ENCODE data around the gene C8A. TPM values are rescaled to one million over a fixed set of nuclear protein-coding genes. Genes with fewer than 3 reads are reported as not detected.

C8A gene
- total and polyA plus RNA-seq, 4 donors: 144 to 669 (median 275) TPM

DNA sequence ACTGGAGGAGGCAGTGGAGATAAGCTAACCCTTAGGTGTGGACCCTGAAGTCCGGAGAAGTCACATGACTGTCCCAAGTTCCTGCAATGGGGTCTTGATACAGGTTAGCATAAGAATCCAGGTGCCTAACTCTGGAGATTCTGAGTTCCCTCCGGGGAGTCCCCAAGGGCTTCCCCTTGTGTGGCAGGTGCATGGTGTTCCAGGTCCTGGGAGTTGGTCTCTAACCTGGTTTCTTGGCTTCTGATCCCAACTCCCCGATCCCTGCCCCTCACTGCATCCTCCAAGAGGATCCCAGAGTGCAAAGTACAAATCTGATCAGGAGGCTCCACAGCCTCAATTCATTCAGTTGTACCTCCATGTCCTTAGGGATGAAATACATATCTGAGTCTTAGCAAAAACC is 9.3 kb upstream of the C8A start:
- no peak overlapping the region for H3K27ac ChIP-seq (ENCODE audit: low read depth in 1 of 2, low read length in 2 of 2)
- no peaks in the 10 kb centered on the region for H3K36me3 ChIP-seq (ENCODE audit: control insufficient read depth in 4 of 4, insufficient read depth in 3 of 4, low read depth in 1 of 4, low read length in 3 of 4)
- TF ChIP-seq, protein P1, sequence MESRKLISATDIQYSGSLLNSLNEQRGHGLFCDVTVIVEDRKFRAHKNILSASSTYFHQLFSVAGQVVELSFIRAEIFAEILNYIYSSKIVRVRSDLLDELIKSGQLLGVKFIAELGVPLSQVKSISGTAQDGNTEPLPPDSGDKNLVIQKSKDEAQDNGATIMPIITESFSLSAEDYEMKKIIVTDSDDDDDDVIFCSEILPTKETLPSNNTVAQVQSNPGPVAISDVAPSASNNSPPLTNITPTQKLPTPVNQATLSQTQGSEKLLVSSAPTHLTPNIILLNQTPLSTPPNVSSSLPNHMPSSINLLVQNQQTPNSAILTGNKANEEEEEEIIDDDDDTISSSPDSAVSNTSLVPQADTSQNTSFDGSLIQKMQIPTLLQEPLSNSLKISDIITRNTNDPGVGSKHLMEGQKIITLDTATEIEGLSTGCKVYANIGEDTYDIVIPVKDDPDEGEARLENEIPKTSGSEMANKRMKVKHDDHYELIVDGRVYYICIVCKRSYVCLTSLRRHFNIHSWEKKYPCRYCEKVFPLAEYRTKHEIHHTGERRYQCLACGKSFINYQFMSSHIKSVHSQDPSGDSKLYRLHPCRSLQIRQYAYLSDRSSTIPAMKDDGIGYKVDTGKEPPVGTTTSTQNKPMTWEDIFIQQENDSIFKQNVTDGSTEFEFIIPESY (IDR thresholded peaks at IDR 0.05): no peak
- TF ChIP-seq, protein P2, sequence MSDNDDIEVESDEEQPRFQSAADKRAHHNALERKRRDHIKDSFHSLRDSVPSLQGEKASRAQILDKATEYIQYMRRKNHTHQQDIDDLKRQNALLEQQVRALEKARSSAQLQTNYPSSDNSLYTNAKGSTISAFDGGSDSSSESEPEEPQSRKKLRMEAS (IDR thresholded peaks at IDR 0.05): no peak
- TF ChIP-seq, protein P3, sequence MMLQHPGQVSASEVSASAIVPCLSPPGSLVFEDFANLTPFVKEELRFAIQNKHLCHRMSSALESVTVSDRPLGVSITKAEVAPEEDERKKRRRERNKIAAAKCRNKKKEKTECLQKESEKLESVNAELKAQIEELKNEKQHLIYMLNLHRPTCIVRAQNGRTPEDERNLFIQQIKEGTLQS (IDR thresholded peaks at IDR 0.05): no peak
- TF ChIP-seq NR2F2 (IDR thresholded peaks at IDR 0.05) (no peak), FOXA2 (IDR thresholded peaks at IDR 0.05) (no peak), EGR1 (IDR thresholded peaks at IDR 0.05; ENCODE audit: low read depth in 2 of 2) (no peak), TAF1 (conservative IDR thresholded peaks at IDR 0.05) (no peak), SP1 (IDR thresholded peaks at IDR 0.05) (no peak), RXRA (IDR thresholded peaks at IDR 0.05) (no peak), JUND (IDR thresholded peaks at IDR 0.05) (no peak), HNF4A (conservative IDR thresholded peaks at IDR 0.05) (no peak), YY1 (IDR thresholded peaks at IDR 0.05) (no peak), GABPA (IDR thresholded peaks at IDR 0.05 in 1 of 2, conservative IDR thresholded peaks at IDR 0.05 in 1 of 2) (no peak), FOXA1 (IDR thresholded peaks at IDR 0.05) (no peak), HNF4G (IDR thresholded peaks at IDR 0.05) (no peak), RAD21 (IDR thresholded peaks at IDR 0.05) (no peak)
- TF ChIP-seq, protein P4, sequence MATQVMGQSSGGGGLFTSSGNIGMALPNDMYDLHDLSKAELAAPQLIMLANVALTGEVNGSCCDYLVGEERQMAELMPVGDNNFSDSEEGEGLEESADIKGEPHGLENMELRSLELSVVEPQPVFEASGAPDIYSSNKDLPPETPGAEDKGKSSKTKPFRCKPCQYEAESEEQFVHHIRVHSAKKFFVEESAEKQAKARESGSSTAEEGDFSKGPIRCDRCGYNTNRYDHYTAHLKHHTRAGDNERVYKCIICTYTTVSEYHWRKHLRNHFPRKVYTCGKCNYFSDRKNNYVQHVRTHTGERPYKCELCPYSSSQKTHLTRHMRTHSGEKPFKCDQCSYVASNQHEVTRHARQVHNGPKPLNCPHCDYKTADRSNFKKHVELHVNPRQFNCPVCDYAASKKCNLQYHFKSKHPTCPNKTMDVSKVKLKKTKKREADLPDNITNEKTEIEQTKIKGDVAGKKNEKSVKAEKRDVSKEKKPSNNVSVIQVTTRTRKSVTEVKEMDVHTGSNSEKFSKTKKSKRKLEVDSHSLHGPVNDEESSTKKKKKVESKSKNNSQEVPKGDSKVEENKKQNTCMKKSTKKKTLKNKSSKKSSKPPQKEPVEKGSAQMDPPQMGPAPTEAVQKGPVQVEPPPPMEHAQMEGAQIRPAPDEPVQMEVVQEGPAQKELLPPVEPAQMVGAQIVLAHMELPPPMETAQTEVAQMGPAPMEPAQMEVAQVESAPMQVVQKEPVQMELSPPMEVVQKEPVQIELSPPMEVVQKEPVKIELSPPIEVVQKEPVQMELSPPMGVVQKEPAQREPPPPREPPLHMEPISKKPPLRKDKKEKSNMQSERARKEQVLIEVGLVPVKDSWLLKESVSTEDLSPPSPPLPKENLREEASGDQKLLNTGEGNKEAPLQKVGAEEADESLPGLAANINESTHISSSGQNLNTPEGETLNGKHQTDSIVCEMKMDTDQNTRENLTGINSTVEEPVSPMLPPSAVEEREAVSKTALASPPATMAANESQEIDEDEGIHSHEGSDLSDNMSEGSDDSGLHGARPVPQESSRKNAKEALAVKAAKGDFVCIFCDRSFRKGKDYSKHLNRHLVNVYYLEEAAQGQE (IDR thresholded peaks at IDR 0.05): no peak
- TF ChIP-seq, protein P5, sequence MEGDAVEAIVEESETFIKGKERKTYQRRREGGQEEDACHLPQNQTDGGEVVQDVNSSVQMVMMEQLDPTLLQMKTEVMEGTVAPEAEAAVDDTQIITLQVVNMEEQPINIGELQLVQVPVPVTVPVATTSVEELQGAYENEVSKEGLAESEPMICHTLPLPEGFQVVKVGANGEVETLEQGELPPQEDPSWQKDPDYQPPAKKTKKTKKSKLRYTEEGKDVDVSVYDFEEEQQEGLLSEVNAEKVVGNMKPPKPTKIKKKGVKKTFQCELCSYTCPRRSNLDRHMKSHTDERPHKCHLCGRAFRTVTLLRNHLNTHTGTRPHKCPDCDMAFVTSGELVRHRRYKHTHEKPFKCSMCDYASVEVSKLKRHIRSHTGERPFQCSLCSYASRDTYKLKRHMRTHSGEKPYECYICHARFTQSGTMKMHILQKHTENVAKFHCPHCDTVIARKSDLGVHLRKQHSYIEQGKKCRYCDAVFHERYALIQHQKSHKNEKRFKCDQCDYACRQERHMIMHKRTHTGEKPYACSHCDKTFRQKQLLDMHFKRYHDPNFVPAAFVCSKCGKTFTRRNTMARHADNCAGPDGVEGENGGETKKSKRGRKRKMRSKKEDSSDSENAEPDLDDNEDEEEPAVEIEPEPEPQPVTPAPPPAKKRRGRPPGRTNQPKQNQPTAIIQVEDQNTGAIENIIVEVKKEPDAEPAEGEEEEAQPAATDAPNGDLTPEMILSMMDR (IDR thresholded peaks at IDR 0.05; ENCODE audit: low read depth, low read length, missing input control): no peak
- no peak overlapping the region for H3K4me3 ChIP-seq (ENCODE audit: low read depth in 1 of 3, low read length in 3 of 3)
- H3K9me3 ChIP-seq (ENCODE audit: control insufficient read depth in 4 of 4, low read length in 3 of 4): no peaks in the 10 kb centered on the region
- no peaks in the 10 kb centered on the region for H3K27me3 ChIP-seq (ENCODE audit: control insufficient read depth in 4 of 4, insufficient read depth in 4 of 4, low read length in 3 of 4)
- no peaks in the 10 kb centered on the region for H3K4me1 ChIP-seq (ENCODE audit: control insufficient read depth in 4 of 4, insufficient read depth in 4 of 4, low read length in 3 of 4)
- WGBS: 87% methylated on average over 3 of the region's 3 CpGs
- H3K9ac ChIP-seq (ENCODE audit: low read depth in 1 of 2, low read length in 2 of 2): no peak overlapping the region
- DNase-seq (ENCODE audit: low spot score): no peak
